Omental fat pad (tissue), 4 donors: ENCODE measurements around the gene SH3PXD2B. TPM values are rescaled to one million over a fixed set of nuclear protein-coding genes. Genes with fewer than 3 reads are reported as not detected.

Experiments used
- ATAC-seq: fragments of 150-250 bp; one replicate; pipeline ENCODE4 v1.9.1; 2016; ENCODE audit warnings: mild to moderate bottlenecking, moderate library complexity; ENCODE audit not compliant: low FRiP score
- DNase-seq: peaks from one replicate; pipeline ENCODE4 v3.0.0-alpha.2; 2019; ENCODE audit warnings: low spot score
- total RNA-seq, 4 donors: library from RNA; depleted of rRNA; stranded (reverse); fragments of >200 nt; gene quantifications; one replicate each; pipeline ENCODE4 v1.1.0, GENCODE V29; 2016
- TF ChIP-seq, protein P1 (sequence below), 3 donors: fragments of 450-650 bp; IDR thresholded peaks; one replicate each; pipeline ENCODE4 v1.5.1; 2016 to 2017; ENCODE audit warnings: antibody characterized with exemption in 3 of 3, mild to moderate bottlenecking in 3 of 3, moderate library complexity in 2 of 3

The SH3PXD2B gene
- total RNA-seq, 4 donors from 2014 or later: 29.3 to 47.1 (median 44.3) TPM

- TF ChIP-seq, protein P1, sequence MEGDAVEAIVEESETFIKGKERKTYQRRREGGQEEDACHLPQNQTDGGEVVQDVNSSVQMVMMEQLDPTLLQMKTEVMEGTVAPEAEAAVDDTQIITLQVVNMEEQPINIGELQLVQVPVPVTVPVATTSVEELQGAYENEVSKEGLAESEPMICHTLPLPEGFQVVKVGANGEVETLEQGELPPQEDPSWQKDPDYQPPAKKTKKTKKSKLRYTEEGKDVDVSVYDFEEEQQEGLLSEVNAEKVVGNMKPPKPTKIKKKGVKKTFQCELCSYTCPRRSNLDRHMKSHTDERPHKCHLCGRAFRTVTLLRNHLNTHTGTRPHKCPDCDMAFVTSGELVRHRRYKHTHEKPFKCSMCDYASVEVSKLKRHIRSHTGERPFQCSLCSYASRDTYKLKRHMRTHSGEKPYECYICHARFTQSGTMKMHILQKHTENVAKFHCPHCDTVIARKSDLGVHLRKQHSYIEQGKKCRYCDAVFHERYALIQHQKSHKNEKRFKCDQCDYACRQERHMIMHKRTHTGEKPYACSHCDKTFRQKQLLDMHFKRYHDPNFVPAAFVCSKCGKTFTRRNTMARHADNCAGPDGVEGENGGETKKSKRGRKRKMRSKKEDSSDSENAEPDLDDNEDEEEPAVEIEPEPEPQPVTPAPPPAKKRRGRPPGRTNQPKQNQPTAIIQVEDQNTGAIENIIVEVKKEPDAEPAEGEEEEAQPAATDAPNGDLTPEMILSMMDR (IDR thresholded peaks at IDR 0.05): no peak
- ATAC-seq: no peak
- DNase-seq: no peak
These were observed 68.6 kb downstream of the SH3PXD2B start for GRCh38 chr5:172385707-172386106.

GRCh38 chr5:172385010-172385563 is 69.2 kb downstream of the SH3PXD2B start:
- TF ChIP-seq, protein P1 (IDR thresholded peaks at IDR 0.05): no peak
- ATAC-seq (no peak), DNase-seq (no peak)

GRCh38 chr5:172383191-172383802 is 71.0 kb downstream of the SH3PXD2B start:
- ATAC-seq (no peak), DNase-seq (no peak)
- TF ChIP-seq, protein P1 (IDR thresholded peaks at IDR 0.05): no peak

- ATAC-seq (no peak), DNase-seq (no peak)
- TF ChIP-seq, protein P1 (IDR thresholded peaks at IDR 0.05): no peak
These were observed 73.2 kb downstream of the SH3PXD2B start for GRCh38 chr5:172380987-172381643.

DNA sequence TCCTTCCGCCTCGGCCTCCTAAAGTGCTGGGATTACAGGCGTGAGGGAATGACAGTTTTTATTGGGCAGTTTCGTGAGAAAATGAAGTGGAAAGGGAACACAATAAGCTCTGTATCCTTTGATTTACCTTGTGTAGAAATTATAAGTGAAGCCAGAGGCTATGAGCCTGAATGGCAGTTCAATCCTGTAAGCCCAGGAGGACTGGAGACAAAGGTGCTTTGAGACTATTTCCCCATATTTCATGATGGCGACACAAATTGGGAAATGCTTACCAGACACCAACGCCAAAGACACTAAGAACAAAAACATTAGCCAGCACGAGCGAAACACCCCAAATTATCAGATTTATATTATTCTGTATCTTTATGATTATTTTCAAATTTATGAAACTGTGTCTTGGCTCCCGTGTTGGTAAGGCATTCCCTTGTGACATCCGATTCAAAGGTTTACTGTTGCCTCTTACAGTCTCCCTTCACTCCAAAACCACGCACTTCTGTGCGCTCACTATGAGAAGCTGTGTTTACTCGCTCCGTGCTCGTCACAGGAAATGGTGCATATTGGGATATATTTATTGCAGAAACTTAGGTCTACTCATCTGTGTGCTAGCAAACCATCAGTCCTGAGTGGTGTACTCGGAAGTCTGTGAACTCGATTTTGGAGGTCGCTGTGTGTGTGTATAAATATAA is 73.9 kb downstream of the SH3PXD2B start:
- no peak for ATAC-seq
- TF ChIP-seq, protein P1 (IDR thresholded peaks at IDR 0.05): no peak
- DNase-seq: no peak

GRCh38 chr5:172379481-172379880 is 74.8 kb downstream of the SH3PXD2B start:
- DNase-seq (no peak), ATAC-seq (no peak)
- TF ChIP-seq, protein P1 (IDR thresholded peaks at IDR 0.05): no peak
